RWPE1 (cell line): ENCODE results near the gene SDK2.

Experiments used
- CTCF ChIA-PET: fragments of 350-600 bp; sonication (Branson Sonifier 250); formaldehyde crosslinking; extraction: SDS; loops from one replicate; lab custom pipeline; 2021; lab: Yijun Ruan, JAX
- POLR2A ChIA-PET: fragments of 400-600 bp; formaldehyde crosslinking; extraction: SDS; loops from one replicate; lab custom pipeline; 2020; ENCODE audit warnings: antibody characterized with exemption; ENCODE audit not compliant: low non-redundant PET; lab: Yijun Ruan, JAX
- DNase-seq: peaks from one replicate; pipeline ENCODE4 v3.0.0; 2012; ENCODE audit warnings: low spot score
- H3K27ac ChIP-seq: fragments of 450-650 bp; 2 replicates; pipeline ENCODE4 v1.5.1; 2017
- TF ChIP-seq, protein P1 (sequence below): fragments of 450-650 bp; conservative IDR thresholded peaks from 2 replicates; pipeline ENCODE4 v1.5.1; 2017; ENCODE audit warnings: low read depth, mild to moderate bottlenecking

The SDK2 gene

DNA sequence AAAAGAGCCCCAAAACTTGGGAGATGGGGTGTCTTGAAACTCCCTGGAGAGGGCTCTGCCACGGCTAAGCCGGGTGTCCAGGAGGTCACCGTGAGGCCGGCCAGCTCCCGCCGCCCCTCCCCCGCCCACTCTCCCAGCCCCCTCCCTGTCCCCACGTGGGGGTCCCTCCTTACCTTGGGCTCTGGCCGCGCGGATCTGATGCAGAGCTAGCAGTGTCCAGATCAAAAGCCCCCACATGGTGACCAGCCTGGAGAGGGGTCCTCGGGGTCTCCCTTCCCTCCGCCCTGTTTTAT is 447 bp downstream of the SDK2 start:
- POLR2A ChIA-PET: no interaction called here
- H3K27ac ChIP-seq: no peak overlapping the region
- TF ChIP-seq, protein P1, sequence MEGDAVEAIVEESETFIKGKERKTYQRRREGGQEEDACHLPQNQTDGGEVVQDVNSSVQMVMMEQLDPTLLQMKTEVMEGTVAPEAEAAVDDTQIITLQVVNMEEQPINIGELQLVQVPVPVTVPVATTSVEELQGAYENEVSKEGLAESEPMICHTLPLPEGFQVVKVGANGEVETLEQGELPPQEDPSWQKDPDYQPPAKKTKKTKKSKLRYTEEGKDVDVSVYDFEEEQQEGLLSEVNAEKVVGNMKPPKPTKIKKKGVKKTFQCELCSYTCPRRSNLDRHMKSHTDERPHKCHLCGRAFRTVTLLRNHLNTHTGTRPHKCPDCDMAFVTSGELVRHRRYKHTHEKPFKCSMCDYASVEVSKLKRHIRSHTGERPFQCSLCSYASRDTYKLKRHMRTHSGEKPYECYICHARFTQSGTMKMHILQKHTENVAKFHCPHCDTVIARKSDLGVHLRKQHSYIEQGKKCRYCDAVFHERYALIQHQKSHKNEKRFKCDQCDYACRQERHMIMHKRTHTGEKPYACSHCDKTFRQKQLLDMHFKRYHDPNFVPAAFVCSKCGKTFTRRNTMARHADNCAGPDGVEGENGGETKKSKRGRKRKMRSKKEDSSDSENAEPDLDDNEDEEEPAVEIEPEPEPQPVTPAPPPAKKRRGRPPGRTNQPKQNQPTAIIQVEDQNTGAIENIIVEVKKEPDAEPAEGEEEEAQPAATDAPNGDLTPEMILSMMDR: no peak
- no peak for DNase-seq
- CTCF ChIA-PET: interaction anchor here (0.5 to 1.0 kb wide), 3 partner anchors 198 to 1246 kb away, joined by 3 to 6 read pairs (median 5); no protein-coding TSS in a partner anchor

DNA sequence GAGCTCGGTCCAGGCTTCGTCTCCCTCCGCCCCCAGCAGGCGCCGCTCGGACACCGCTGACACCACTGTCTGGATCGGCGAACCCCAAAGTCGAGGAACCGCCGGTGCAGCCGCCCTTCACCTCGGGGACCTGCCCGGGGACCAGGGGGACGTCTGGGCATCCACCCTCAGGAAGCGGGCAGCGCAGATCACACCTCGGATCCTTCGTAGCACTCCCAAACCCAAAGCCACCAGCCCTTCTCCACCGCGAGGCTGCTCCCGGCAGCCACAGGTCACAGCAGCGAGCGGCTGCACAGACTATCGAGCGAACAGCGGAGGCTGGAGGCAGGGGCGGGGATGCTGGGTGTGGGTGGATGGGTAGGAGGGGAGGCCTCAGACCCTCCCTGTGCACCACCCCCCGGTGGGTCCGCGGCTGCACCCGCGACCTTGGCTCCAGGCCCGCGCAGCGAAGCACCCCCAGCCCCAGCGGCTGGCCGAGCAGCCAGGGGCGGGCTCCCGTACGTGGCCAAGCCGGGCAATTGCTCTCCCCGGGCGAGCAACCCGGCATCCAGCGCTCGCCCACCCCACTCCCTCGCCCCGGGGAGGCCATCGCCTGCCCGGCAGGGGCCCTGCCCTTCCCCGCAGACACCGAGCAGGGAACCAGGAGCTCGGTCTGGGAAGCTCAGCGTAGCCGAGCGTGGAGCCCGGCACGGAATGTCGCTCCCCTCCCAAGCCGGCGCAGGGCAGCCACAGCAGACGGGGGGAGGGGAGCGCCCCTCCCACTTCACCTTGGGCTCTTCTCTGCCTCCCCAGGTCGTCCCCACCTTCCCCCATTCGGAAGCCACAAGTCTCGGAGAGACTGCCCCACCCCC is 1.0 kb downstream of the SDK2 start:
- H3K27ac ChIP-seq: no peak overlapping the region
- peak; percentile 42 for DNase-seq
- TF ChIP-seq, protein P1: peak; percentile 77
- CTCF ChIA-PET: interaction anchor here (0.5 to 1.0 kb wide), 4 partner anchors 153 to 1246 kb away, joined by 3 to 6 read pairs (median 4); no protein-coding TSS in a partner anchor
- POLR2A ChIA-PET: no interaction called here

DNA sequence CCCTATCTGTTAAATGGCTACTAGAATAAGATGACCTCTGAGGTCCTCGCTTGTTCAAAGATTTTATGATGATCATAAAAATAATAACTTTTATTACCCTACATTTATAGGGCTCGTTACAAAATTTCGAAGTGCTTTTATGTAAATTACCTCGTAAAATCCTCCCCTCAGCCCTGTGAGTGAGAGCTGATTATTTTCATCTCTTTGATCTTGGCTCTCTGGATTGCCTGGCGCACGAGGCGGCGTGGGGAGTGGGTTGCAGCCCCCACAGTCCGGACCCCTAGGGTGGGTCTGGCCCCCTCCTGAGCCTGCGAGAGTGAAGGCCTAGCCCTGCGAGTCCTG is 1.6 kb downstream of the SDK2 start:
- ChIA-PET POLR2A (no interaction called here), CTCF (interaction anchor here (0.6 kb wide), 1 partner anchor 154 kb away, joined by 3 read pairs; no protein-coding TSS in a partner anchor)
- H3K27ac ChIP-seq: no peak overlapping the region
- TF ChIP-seq, protein P1: no peak
- DNase-seq: no peak

DNA sequence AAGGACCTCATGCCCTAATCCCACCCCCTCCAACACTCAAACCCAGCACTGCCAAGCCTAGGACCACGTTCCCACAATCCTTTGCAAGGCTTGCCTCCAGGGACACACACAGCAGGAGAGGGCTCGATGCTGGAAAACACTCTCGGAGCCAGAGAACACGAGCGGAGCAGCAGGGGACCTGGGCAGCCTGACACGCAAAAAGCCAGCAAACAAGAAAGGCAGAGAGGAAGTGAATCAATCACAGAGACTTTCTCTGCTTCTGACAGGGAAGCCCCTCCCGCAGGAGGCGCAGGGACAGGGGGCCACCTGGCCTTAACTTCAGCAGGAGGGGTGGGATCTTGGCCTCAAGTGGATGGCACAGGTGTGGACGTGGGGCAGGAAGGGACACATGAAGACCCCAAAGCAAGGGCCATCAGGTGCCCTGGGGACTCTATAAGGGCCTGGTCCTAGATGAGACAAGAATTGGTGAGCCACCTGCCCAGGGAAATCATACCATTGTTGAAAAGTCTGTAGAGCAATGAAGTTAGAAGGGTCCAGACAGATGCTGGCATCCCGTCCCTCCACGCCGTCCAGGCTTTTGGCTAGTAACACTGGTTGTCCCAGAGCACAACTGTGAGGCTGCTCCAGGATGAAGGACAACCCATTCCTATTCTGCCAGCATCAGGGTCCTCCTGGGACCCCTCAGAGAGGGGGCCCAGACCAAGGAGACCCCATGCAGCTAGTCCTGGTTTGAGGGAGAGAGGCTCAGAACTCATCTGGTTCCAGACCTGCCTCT is 2.2 kb downstream of the SDK2 start:
- DNase-seq: no peak
- CTCF ChIA-PET: interaction anchor here (0.6 kb wide), 1 partner anchor 155 kb away, joined by 3 read pairs; no protein-coding TSS in a partner anchor
- POLR2A ChIA-PET: no interaction called here
- TF ChIP-seq, protein P1: no peak
- no peak overlapping the region for H3K27ac ChIP-seq

DNA sequence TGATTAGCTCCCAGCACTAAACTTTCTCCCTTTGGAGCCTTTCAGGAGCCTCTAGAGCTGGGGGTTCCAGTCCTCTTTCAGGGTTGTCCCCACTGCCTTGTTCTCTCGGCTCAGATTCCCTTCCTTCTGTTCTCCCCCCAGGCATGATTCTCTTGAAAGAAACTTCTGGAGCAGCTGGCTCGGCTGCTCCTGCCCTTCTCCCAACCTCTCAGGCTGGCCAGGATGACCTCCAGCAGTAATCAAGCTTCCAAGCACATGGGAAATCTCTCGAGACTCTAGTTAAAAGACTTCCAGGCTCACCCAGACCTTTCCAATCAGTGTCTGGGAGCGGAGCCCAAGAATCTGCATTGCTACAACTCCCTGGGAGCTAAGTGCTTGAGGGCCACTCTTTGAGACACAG is 3.6 kb downstream of the SDK2 start:
- no peak overlapping the region for H3K27ac ChIP-seq
- TF ChIP-seq, protein P1: no peak
- CTCF ChIA-PET: interaction anchor here (0.6 to 0.8 kb wide), 3 partner anchors 12 to 559 kb away, joined by 3 read pairs; no protein-coding TSS in a partner anchor
- POLR2A ChIA-PET: interaction anchor here (0.5 kb wide), 1 partner anchor 52 kb away, joined by 6 read pairs; no protein-coding TSS in a partner anchor
- no peak for DNase-seq

DNA sequence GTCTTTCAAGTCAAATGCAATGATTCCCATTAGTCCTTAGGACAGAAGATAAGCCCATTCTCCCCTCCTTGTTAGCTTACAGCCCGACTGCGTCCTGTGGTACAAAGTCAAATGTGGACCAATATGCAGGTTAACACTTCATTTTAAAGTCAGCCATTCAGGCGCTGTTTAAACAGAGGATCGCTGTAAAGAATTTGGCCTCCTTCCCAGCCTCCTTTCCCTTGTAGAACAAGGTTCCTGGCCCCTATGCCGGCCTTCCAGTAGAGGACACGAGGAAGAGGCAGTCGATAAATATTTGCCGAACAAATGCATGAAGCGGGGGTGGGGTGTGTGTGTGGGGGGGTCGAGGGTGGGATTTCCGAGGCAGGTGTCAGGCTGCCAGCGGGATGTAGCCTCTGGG is 4.3 kb downstream of the SDK2 start:
- DNase-seq: no peak
- ChIA-PET CTCF (interaction anchor here (0.7 kb wide), 1 partner anchor 78 kb away, joined by 3 read pairs; no protein-coding TSS in a partner anchor), POLR2A (no interaction called here)
- TF ChIP-seq, protein P1: no peak
- no peak overlapping the region for H3K27ac ChIP-seq
